Nephron progenitor cell (in vitro differentiated cells): ENCODE data around the gene CRISPLD2.

Source experiments
- DNase-seq: peaks from one replicate; pipeline ENCODE4 v3.0.0; 2021
- H3K27ac Mint-ChIP-seq: 2 replicates; pipeline ENCODE4 v1.8.0; 2021; ENCODE audit warnings: mild to moderate bottlenecking, moderate library complexity, mixed read lengths
- H3K27me3 Mint-ChIP-seq: 2 replicates; pipeline ENCODE4 v1.8.0; 2021; ENCODE audit warnings: mild to moderate bottlenecking, low read depth, mixed read lengths; ENCODE audit not compliant: poor library complexity
- H3K36me3 Mint-ChIP-seq: 2 replicates; pipeline ENCODE4 v1.8.0; 2021; ENCODE audit warnings: low read depth, mixed read lengths
- H3K4me1 Mint-ChIP-seq: 2 replicates; pipeline ENCODE4 v1.8.0; 2021; ENCODE audit warnings: mixed read lengths
- H3K4me3 Mint-ChIP-seq: 2 replicates; pipeline ENCODE4 v1.8.0; 2021; ENCODE audit warnings: mild to moderate bottlenecking, moderate library complexity, mixed read lengths
- H3K9me3 Mint-ChIP-seq: 2 replicates; pipeline ENCODE4 v1.8.0; 2021; ENCODE audit warnings: mild to moderate bottlenecking, moderate library complexity, mixed read lengths
- TF ChIP-seq, protein P1 (sequence below): fragments of 200-600 bp; sonication (generic); IDR thresholded peaks from 2 replicates; pipeline ENCODE4 v1.5.0; 2021; ENCODE audit warnings: antibody characterized with exemption

Gene CRISPLD2

GRCh38 chr16:84879569-84880487 is 60.0 kb downstream of the CRISPLD2 start:
- Mint-ChIP-seq H3K4me1 (peaks cover 18% of the 10 kb centered on the region), H3K36me3 (no peaks in the 10 kb centered on the region), H3K27ac (no peak overlapping the region), H3K4me3 (no peak overlapping the region), H3K9me3 (peaks cover 3% of the 10 kb centered on the region), H3K27me3 (peaks cover 9% of the 10 kb centered on the region)
- no peak for DNase-seq
- TF ChIP-seq, protein P1, sequence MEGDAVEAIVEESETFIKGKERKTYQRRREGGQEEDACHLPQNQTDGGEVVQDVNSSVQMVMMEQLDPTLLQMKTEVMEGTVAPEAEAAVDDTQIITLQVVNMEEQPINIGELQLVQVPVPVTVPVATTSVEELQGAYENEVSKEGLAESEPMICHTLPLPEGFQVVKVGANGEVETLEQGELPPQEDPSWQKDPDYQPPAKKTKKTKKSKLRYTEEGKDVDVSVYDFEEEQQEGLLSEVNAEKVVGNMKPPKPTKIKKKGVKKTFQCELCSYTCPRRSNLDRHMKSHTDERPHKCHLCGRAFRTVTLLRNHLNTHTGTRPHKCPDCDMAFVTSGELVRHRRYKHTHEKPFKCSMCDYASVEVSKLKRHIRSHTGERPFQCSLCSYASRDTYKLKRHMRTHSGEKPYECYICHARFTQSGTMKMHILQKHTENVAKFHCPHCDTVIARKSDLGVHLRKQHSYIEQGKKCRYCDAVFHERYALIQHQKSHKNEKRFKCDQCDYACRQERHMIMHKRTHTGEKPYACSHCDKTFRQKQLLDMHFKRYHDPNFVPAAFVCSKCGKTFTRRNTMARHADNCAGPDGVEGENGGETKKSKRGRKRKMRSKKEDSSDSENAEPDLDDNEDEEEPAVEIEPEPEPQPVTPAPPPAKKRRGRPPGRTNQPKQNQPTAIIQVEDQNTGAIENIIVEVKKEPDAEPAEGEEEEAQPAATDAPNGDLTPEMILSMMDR: no peak

DNA sequence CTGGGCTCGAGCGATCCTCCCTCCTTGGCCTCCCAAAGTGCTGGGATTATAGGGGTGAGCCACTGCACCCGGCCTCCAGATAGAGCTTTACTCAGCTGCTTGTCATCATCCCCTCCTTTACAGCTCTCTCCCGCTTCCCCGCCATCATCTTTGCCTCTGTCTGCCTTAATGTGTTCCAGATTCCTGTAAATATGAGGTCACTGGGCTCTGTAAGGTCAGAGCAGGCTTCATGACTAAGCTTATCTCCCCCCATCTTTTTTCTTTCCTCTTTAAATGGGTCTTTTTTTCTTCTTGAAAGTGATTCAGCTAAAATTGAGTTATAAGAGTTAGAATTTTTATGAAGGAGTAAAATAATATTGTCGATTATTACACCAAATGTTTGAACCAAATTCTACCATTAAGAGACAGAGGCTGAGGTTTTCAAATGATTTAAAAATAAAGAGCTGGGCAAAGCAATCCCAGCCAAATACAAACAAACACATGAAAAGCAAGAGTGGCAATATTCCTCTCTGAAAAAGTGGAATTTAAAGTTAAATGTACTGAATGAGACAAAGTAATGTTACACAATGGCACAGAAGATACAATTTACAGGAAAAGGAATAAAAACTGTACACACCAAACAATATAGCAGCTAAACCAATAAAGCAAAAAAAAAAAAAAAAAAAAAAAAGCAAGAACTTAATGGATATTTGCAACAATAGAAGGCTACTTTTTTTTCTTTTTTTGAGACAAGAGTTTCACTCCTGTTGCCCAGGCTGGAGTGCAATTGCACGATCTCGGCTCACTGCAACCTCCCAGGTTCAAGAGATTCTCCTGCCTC is 62.1 kb downstream of the CRISPLD2 start:
- peaks cover 38% of the 10 kb centered on the region for H3K4me1 Mint-ChIP-seq
- TF ChIP-seq, protein P1: no peak
- H3K27ac Mint-ChIP-seq: no peak overlapping the region
- H3K27me3 Mint-ChIP-seq: peaks cover 2% of the 10 kb centered on the region
- H3K9me3 Mint-ChIP-seq: peaks cover 3% of the 10 kb centered on the region
- no peak for DNase-seq
- H3K4me3 Mint-ChIP-seq: no peak overlapping the region
- H3K36me3 Mint-ChIP-seq: no peaks in the 10 kb centered on the region

GRCh38 chr16:84883301-84883700 is 63.5 kb downstream of the CRISPLD2 start:
- Mint-ChIP-seq H3K4me1 (peaks cover 45% of the 10 kb centered on the region), H3K27me3 (peaks cover 6% of the 10 kb centered on the region), H3K4me3 (no peak overlapping the region), H3K27ac (no peak overlapping the region), H3K36me3 (no peaks in the 10 kb centered on the region), H3K9me3 (peaks cover 3% of the 10 kb centered on the region)
- DNase-seq: no peak
- TF ChIP-seq, protein P1: no peak

DNA sequence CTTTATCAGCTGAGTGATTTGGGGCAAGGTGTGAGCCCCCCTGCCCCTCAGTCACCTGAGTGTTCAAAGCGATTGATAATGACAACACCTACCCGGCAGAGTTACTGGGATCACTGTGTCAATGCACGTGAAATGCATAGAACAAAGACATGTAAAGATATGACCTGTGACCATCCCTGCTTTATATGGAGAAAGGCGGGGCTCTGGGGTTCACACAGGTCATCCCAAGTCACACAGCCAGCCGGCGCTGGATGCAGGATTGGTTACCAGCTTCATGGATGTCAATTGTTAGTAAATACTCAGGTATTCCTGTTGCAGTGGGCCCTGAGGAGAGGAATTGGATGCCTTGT is 64.4 kb downstream of the CRISPLD2 start:
- Mint-ChIP-seq H3K36me3 (no peaks in the 10 kb centered on the region), H3K27ac (peak overlapping the region; percentile 17), H3K9me3 (peaks cover 10% of the 10 kb centered on the region), H3K27me3 (peaks cover 6% of the 10 kb centered on the region), H3K4me1 (peaks cover 53% of the 10 kb centered on the region), H3K4me3 (peak overlapping the region; percentile 37)
- TF ChIP-seq, protein P1: no peak
- DNase-seq: no peak

DNA sequence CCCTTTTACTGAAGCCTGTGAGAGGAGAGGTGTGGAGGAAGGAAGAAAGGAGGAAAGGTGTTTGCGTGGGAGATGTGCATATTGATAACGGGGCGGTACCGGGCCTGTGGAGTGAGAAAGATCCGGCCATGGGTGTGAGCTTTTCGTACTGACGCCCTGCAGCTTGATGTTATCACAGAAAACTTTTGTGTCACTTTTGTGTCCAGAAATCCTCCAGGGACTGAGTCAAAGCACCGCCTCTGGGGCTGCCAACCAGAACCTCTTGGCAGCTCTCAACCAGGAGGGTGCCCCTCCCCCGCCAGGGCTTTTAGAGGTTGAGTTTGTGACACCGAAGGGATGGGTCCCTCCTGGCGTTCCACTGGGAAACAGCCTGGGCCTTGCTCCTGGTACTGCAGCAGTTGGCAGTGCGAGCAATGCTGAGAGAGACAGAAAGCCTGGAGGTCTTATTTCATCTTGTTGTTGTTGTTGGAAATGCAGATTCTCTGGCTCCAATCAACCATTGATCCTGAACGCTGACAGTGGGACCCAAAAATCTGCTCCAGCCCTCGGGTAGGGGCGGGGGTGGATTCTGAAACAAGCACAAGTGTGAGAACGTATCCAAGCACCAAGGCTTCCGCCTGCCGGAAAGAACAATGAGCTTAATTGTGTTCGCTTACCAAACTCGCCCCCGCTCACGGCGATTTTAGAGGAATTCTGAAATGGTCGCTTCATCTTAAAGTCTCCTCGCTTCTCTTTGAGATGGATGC is 65.0 kb downstream of the CRISPLD2 start:
- Mint-ChIP-seq H3K27ac (peak overlapping the region; percentile 68), H3K27me3 (peaks cover 6% of the 10 kb centered on the region), H3K36me3 (no peaks in the 10 kb centered on the region), H3K4me1 (peaks cover 57% of the 10 kb centered on the region), H3K4me3 (peak overlapping the region; percentile 37), H3K9me3 (peaks cover 10% of the 10 kb centered on the region)
- TF ChIP-seq, protein P1: no peak
- DNase-seq: peak; percentile 37
